ENCODE results near the gene CPNE4. TPM values are rescaled to one million over a fixed set of nuclear protein-coding genes. Genes with fewer than 3 reads are reported as not detected.

The CPNE4 gene
- total and polyA plus RNA-seq, 2 donors (not counting 3 experiments of a cell fraction or from before 2014, with no cell fraction given), result not detected

DNA sequence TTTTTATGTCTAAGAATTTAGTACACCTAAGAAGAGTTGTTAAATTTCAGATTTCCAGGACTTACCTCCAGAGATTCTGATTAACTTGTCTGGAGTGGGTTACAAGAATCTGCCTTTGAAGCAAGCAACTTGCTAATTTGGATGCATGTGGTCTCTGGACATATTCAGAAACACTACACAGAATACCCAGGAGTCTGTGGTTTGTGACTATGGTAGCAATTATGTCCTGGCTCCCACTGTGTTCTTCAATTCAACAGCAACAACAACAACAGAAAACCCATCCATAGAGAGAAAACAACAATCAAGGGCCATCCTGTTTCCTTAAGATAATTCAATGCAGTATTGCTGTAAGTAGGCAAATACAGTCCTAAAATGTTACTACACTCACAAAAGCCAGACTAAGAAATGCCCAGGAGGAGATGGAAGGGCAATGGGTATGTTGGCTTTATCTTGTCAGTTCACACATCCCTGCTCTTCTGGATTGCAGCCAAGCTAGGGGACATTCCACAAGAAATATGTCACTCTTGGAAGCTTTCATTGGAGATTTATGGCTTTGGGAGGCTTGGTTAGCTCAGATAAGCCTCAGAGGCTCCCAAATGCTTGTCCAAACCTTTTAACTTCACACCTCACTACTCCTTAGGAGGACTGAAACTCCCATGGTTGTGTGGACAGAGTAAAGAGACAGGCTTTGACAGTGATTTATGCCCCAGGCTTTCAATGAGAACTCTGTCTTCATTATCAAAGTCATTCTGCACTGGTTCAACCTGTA, 432.6 kb downstream of the CPNE4 start:
- H3K4me3 ChIP-seq (replicated peaks in 1 of 3; ENCODE audit: insufficient read depth in 1 of 3, low read depth in 1 of 3, low read length in 3 of 3), result no peak overlapping the region
- no peak for TF ChIP-seq POLR2A (IDR thresholded peaks at IDR 0.05; ENCODE audit: low read depth, low read length)
- no peak for TF ChIP-seq GATA2 (IDR thresholded peaks at IDR 0.05; ENCODE audit: insufficient read depth, insufficient read length, low read depth, low read length)
- TF ChIP-seq JUN (IDR thresholded peaks at IDR 0.05; ENCODE audit: borderline replicate concordance, insufficient read depth, insufficient read length, low read depth), result no peak
- TF ChIP-seq MYC (IDR thresholded peaks at IDR 0.05; ENCODE audit: low read depth, low read length), result no peak
- no peak for TF ChIP-seq FOS (IDR thresholded peaks at IDR 0.05; ENCODE audit: borderline replicate concordance, insufficient read depth, low read length)
- TF ChIP-seq CTCF (IDR thresholded peaks at IDR 0.05; ENCODE audit: extremely low read depth in 1 of 2, insufficient read depth in 1 of 2, low read depth in 1 of 2, low read length in 2 of 2), result no peak
- TF ChIP-seq EZH2 (IDR thresholded peaks at IDR 0.05; ENCODE audit: borderline replicate concordance, low read depth, low read length, severe bottlenecking), result no peak
- TF ChIP-seq MAX (IDR thresholded peaks at IDR 0.05; ENCODE audit: insufficient read depth, insufficient read length), result no peak
- no peak for TF ChIP-seq POLR2AphosphoS5 (IDR thresholded peaks at IDR 0.05; ENCODE audit: insufficient read depth, low read depth, low read length)
- DNase-seq (ENCODE audit: low read depth, low spot score) (no peak), FAIRE-seq (no peak)
- no peak overlapping the region for H2AFZ ChIP-seq (ENCODE audit: low read depth, low read length)
- ChIA-PET CTCF (no interaction called here), POLR2A (no interaction called here)
- dilution Hi-C loops (cut with MboI; ENCODE audit: extremely low pct_ligation_motif_present, low sequenced_read_pairs) (no loop called here), intact Hi-C loops (cut with micrococcal nuclease) (no loop called here)
- H3K9me1 ChIP-seq (replicated peaks; ENCODE audit: control insufficient read depth, extremely low read depth, insufficient read depth, low read length), result no peaks in the 10 kb centered on the region
- no peak overlapping the region for H3K9ac ChIP-seq (replicated peaks; ENCODE audit: extremely low read depth, insufficient read depth, low read length)
- no peak overlapping the region for H3K27ac ChIP-seq (ENCODE audit: insufficient read depth, low read depth, low read length)
- no peak overlapping the region for H3K4me2 ChIP-seq (ENCODE audit: insufficient read depth, low read length)
- no TSS peak for BruUV-seq (replicated peaks)
- no peaks in the 10 kb centered on the region for H3K9me3 ChIP-seq (replicated peaks; ENCODE audit: control insufficient read depth, insufficient read depth, low read length)
- no peaks in the 10 kb centered on the region for H3K79me2 ChIP-seq (ENCODE audit: control insufficient read depth, insufficient read depth, low read length)
- H3K36me3 ChIP-seq (ENCODE audit: control insufficient read depth in 2 of 2, extremely low read depth in 1 of 2, insufficient read depth in 2 of 2, low read length in 2 of 2), result no peaks in the 10 kb centered on the region
- H3K27me3 ChIP-seq (ENCODE audit: control insufficient read depth in 2 of 2, insufficient read depth in 2 of 2, low read length in 2 of 2), result no peaks in the 10 kb centered on the region
- H3K4me1 ChIP-seq (ENCODE audit: control insufficient read depth, extremely low read depth, insufficient read depth, low read length), result no peaks in the 10 kb centered on the region
- H4K20me1 ChIP-seq (replicated peaks; ENCODE audit: control insufficient read depth, extremely low read depth, insufficient read depth, low read length), result peaks cover 2% of the 10 kb centered on the region

Measured in endothelial cell of umbilical vein (primary cell).